Activated CD8-positive, alpha-beta memory T cell treated with anti-CD3 and anti-CD28 coated beads, Interleukin-2, amount 50 U/mL, for 48 hours (primary cell): Measurements from ENCODE around the gene MRPL37.
A peak's percentile ranks its signal among the peaks of the same experiment; 100 is the strongest.
"Not testable (repeated sequence)": the region's sequence is repeated elsewhere in the genome, so short reads cannot be mapped to it uniquely, and the experiment has no call there.

Experiments used
- DNase-seq: peaks from one replicate; pipeline ENCODE4 v3.0.0-alpha.2; 2020

The MRPL37 gene

DNA sequence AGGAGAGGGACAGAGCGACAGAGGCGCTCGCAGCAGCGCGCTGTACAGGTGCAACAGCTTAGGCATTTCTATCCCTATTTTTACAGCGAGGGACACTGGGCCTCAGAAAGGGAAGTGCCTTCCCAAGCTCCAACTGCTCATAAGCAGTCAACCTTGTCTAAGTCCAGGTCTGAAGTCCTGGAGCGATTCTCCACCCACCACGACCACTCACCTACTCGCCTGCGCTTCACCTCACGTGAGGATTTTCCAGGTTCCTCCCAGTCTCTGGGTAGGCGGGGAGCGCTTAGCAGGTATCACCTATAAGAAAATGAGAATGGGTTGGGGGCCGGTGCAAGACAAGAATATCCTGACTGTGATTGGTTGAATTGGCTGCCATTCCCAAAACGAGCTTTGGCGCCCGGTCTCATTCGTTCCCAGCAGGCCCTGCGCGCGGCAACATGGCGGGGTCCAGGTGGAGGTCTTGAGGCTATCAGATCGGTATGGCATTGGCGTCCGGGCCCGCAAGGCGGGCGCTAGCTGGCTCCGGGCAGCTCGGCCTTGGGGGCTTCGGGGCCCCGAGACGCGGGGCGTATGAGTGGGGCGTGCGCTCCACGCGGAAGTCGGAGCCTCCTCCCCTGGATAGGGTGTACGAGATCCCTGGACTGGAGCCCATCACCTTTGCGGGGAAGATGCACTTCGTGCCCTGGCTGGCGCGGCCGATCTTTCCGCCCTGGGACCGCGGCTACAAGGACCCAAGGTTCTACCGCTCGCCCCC lies at the start of gene MRPL37, which contains the start of gene CYB5RL:
Gene MRPL37 (plus strand): TSS at position 403 of the 754 bp plus-strand sequence. CDS start 77 bp downstream, at position 480.
Gene CYB5RL (minus strand): TSS at position 266 of the 754 bp plus-strand sequence. CDS start 4,414 bp downstream, outside the sequence.
- peak; percentile 90 for DNase-seq

DNA sequence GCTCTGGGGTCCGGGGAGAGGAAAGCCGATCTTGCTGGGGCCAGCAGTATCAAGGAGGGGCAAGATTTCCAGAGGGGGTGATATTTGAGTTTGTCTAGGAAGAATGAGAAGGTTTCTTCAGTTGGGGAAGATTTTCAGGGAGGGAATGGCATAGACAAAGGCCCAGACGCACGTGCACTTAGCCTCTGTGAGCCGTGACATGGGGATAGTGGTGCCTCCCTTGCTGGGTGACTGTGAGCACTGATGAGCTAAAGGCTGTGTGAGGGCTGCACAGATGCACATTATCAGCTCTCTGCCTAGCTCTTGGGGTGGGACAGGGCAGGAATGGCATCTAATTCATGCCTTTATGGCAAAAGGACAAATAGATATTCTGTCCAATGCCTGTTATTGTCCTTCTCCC lies 49.0 kb upstream of the MRPL37 start:
- no peak for DNase-seq

DNA sequence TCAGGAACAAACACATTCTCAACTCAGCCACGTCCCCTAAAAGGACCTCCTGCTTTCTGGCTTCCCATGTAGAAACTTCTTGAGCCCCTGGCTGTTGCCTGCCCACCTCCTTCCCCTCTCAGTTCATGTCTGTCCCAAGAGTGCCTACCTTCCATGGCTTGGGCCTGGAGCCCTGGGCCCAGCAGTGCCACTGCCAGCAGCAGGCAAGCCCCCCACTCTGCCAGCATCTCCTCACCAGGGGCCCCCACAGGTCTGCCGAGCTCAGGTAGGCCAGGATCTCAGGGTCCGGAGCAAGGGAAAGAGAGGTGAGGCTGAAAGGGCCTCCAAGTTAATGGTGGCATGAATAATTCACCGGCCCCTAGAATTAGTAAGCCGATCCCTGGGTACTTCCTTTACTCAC lies 47.3 kb upstream of the MRPL37 start, which contains the start of gene CDCP2:
Gene CDCP2 (minus strand): TSS at position 305 of the 400 bp plus-strand sequence. CDS start 78 bp downstream, at position 227.
- DNase-seq = no peak

DNA sequence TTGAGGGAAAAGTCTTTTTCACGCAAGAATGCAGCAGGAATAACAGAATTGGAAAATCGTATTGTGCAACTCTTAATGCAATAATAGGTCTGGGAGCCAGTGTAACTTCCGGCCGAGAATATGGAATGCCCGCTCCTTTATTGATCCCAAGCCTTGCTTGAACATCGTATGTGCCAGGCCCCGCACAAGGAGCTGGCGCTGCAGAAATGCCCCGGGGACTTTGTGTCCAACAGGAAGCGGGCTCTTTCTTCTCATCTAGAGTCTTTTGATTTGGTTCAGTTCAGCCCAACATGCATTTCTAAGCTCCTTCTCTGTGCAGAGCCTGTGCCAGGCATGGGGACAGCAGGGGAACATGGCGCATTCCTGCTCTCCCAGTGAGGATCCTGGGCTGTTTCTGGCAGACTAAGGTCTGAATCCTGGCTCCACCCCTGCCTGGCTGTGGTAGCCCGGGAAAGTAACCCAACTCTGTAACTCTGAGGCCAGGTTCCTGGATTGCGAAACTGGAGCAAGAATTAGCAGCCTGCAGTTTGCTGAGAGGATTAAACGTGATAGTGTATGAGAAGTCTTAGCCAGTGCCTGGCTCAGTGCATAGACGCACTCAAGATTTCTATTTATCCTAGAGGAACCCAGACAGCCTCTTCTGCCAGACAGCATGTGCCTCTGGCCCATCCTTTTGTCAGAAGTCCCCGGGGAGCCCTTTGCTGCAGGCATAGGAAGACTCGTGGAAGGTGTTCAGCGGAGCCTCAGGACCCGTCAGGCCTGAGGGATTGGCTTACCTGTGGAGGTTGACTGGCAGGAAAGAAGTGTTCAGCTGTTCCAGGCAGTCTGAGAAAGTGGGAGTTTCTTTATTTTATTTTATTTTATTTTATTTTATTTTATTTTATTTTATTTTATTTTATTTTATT lies 46.2 kb upstream of the MRPL37 start:
- DNase-seq = no peak

DNA sequence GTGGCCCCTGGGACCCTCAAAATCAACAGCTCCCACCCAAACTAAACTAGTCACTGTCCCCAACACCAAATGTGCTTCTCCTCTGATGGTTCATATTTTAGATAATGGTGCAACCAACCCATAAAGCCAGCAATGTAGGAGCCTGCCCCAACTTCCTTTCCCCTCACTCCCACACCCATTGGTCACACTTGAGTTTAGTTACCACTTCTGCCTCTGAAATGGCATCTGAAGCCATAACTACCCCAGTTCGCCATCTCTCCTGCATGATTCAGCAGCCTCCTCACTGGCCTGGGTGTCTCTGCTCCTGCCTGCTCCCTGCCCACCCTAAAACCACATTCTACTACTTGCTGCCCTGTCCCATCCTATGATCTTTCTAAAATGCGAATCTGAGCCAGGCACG lies 43.8 kb upstream of the MRPL37 start:
- DNase-seq = no peak

DNA sequence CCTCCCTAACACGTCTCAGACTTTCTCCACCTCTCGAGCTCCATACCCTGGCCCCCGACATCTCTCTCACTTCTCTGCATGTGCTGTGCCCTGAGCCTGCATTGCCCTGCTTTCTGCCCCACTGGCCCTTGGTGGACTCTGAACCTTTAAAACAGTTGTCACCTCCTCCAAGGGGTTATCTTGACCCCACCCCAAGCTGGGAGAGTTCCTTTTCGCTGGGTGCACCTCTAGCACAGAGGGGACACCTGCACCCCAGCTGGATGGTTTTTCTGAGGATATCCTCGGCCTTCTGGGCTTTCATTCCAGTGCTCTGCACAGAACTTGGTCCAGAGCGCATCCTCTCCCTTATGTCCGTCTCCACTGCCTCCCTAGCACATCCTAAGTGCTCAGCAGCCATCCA lies 43.0 kb upstream of the MRPL37 start:
- no peak for DNase-seq

DNA sequence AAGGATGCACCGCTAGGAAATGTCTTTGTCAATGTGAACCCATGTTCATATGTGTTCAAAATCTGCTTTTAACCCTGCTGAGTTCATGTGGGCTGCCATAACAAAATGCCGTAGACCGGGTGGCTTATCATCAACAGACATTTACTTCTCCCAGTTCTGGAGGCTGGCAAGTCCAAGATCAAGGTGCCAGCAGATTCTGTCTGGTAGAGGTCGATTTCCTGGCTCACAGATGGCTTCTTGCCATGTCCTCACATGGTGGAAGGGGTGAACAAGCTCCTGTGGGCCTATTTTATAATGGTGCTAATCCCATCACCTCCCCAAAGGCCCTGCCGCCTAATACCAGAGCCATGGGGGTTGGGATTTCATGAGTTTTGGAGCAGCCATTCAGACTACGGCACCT lies 42.6 kb upstream of the MRPL37 start:
- DNase-seq = no peak

DNA sequence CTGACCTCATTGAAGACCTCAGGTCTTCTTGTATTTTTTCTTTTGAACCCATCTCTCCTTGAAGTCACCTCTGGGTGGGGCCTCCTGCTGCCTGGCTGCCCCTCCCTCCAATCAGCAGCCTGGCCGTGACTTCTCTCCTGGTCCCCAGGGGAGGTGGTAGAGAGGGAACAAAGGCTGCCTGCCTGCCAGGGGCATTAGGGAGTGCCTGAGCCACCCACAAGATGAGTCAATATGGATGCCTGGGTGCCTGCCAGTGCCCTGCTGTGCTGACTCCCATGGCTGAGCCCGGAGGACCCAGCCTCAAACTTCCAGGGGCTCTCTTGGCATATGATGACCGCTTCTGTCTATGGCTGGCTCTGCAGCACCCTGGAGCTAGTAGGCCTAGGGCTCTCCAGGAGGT lies 41.9 kb upstream of the MRPL37 start:
- DNase-seq = no peak

DNA sequence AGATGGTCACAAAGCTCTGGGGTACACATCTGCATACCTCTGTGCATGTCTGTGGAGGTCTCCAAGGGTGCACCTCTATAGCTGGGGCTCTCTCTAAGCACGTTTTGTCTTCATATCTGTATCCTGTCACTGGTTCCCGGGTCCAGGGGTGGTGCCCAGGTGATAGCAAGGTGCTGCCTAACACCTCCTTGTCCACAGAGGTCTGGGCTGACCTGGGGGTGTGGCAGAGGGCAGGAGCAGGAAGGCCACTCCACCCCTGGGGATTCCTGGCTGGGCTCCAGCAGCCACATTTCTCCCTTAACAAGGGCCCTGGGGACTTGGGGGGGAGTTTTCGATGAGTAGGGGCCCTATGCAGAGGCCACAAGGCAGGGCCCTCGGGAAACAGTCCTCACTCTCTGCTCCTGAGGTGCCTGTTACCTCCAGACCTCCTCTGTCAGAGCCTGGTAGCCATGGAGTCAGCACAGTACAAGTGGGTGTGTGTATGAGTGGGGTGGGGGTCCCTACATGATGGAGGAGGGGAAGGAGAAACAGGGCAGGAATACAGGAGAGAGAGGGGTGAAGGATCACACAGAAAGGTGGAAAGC lies 40.1 kb upstream of the MRPL37 start:
- DNase-seq = no peak

DNA sequence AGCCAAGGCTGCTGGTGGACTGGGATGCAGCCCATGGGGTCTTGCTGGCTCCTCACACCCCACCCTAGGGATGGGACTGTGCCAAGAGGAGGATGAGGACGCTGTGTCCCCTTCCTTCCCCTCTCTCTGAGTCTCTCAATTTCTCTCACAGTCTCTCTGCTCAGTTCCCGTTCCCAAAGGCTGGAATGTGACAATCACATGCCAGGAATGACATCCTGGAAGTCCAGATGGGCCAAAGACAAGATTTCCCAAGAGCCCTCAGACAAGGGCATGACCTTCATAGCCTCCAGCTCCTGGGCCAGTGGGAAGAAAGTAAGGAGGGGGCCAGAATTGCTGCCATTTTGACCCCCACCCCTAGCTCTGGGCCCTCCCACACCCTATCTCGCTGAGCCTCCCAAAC lies 39.6 kb upstream of the MRPL37 start:
- DNase-seq = no peak

DNA sequence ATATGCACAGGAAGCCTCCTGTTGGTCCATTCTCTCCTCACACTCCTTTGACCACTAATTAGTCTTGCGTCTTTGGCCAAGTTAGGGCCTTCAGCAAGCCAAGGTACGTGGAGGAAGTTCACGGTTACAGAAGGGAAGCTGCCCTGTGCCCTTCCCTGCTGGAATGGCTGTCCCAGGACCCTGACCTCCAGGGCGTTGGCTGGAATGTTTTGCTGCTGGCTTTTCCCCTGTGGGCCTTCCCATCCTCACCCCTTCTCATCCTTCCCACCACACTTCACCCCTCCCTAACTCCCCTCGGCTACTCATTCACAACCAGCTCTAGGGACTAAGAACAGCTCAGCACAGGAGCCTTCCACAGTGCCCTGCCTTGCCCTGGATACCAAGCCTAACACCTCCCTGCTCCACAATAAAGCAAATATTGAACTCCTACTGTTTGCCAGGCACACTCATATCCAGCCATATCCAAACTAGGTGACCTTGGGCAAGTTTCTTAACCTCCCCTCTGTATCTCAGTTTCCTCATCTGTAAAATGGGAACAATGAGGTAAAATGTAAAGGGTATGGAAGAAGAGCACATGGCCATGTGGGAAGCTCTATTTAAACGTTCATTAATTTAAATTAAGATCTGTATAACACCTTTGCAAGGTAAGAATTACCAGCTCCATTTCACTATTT lies 38.3 kb upstream of the MRPL37 start:
- DNase-seq = no peak

DNA sequence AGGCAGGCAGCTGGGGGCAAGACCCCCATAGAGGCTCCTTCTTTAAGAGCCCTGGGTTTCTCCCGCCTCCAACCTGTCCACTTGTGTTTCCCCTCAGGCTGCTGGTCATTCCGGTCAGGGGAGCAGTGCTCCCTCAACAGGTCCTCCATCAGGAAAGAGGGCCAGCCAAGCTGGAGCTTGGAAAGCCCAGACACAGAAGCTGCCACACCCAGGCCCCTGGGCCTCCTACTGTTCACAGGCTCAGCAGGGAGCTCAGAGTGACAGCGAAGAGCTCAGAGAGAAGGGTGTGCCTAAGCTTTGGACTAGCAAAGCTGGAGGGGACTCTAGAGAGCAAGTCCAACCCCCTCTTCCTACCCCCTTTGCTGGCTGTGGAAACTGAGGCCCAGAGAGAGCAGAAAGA lies 36.9 kb upstream of the MRPL37 start:
- DNase-seq = no peak

DNA sequence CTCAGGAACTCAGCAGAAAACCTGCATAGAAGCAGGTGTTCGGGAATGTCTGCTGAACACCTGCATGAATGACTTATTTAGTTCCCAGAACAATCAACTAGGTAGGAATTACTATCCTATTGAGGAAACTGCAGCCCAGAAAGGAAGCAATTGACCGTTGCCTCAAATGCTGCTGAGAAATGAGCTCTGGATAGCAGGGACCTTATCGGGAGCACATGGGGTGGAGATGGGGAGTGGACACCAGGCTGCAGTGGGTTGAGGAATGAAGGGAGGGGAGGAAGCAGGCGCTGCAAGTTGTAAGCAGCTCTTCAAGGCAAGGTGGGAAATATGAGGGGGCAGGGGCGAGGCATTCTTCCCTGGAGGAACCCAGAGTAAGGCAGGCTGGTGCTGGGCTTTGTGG lies 36.4 kb upstream of the MRPL37 start:
- no peak for DNase-seq

DNA sequence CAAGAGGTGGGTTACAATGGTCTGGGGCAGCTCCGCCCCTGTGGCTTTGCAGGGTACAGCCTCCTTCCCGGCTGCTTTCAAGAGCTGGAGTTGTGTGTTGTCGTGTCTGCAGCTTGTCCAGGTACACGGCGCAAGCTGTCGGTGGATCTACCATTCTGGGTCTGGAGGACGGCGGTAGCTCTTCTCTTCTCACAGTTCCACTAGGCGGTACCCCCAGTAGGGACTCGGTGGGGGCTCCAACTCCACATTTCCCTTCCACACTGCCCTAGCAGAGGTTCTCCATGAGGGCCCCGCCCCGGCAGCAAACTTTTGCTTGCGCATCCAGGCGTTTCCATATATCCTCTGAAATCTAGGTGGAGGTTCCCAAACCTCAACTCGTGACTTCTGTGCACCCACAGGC lies 34.8 kb upstream of the MRPL37 start:
- DNase-seq = no peak

DNA sequence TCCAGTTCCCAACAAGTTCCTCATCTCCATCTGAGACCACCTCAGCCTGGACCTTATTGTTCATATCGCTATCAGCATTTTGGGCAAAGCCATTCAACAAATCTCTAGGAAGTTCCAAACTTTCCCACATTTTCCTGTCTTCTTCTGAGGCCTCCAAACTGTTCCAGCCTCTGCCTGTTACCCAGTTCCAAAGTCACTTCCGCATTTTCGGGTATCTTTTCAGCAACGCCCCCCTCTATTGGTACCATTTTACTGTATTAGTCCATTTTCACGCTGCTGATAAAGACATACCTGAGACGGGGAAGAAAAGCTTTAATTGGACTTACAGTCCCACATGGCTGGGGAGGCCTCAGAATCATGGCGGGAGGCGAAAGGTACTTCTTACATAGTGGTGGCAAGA lies 33.6 kb upstream of the MRPL37 start:
- DNase-seq = not testable (repeated sequence)

DNA sequence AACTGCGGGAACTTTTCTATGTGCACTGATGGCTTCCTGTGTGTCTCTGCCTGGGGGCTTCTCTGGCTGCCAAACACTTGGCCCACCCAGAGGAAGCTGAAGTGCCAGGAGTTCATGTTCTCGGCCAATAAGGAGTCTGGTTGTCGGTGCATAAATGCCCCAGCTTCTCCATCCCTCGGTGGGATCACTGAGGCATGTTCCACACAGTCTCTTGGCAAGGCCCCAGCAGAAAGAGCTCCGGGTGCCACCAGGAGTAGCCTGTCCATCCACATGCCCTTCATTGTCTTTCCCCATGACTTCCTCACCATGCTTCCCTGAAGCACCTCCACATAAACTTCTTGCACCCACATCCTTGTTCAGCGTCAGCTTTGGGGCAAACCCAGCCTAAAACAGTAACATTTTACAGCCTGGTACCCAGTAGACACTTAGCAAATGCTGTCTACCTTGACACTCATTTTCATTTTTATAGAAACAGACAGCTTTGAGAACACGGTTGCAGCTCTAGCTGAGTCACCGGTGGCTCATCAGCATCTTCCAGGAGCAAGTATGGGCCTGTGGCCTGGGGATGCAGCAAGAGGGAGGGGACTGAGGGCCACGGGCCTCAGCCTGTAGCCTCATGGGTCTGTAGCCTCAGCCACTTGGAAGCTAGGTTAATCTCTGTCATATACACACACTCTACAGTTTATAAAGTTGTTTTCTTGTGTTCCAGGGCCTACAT lies 32.4 kb upstream of the MRPL37 start:
- no peak for DNase-seq

DNA sequence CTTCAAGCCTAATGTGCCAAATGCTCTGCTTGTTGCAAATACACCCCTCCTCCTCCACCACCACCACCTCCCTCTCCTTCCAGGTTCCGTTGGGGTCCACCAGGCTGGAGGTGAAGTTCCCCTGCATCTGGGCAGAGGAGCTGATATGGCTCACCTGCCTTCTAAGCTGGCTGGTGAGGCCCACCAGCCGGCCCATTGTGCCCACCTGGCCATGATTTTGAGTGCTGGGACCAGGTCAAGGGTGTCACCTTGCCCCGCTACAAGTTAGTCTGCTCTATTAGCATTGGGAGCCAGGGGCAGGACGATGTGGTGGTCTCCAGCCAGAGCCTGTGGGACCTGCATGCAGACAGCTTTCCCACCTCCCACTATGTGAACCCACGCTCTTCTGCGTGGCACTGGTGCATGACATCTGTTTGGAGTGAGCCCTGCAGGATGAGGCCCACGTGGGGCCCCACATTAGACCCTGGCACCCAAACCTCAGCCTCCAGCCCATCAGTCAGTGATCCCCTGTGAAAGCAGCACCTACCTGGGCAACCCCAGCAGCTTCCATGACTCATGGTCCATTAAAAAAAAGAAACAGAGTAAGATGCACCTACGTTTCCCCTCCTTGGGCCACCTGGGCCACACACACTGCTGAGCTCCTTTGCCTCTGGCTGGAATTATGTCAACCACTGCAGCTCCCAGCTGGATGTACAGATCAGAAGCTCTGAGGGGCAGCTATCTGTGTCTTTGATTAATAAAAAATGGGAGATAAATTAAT lies 31.6 kb upstream of the MRPL37 start:
- no peak for DNase-seq

DNA sequence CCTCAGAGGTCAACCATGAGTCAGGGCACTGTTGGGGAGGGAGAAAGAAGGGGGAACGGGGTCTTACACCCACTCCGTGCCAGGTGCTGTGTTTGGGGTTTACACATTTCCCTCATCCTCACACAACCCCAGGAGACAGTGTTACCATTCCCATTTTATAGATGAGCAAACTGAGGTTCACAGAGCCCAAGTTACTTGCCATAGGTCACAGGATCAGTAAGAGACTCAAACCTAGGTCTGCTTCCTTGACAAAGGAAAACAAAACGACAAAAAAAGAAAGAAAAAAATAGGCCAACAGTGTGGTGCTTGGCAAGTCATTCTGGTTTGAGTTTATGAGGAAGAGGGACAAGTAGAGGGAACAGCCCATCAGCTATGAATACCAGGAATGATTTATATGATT lies 30.9 kb upstream of the MRPL37 start:
- no peak for DNase-seq

DNA sequence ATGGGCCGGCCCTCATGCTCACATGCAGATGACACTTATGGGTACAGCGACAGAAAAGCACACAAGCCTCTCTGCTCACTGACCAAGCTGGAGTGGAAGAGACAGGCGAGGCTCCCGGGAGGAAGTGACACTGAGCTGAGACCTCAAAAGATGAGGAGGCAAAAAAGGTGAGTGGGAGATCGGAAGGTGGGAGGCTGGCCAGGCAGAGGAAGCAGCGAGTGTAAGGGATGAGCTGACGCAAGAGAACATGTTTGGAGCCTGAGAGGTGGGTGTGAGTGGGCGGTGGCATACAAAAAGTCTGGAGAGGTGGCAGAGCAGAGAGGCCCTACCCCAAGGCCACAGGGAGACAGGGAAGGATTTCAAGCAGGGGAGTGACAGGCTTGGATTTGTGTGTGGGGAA lies 29.0 kb upstream of the MRPL37 start:
- no peak for DNase-seq

DNA sequence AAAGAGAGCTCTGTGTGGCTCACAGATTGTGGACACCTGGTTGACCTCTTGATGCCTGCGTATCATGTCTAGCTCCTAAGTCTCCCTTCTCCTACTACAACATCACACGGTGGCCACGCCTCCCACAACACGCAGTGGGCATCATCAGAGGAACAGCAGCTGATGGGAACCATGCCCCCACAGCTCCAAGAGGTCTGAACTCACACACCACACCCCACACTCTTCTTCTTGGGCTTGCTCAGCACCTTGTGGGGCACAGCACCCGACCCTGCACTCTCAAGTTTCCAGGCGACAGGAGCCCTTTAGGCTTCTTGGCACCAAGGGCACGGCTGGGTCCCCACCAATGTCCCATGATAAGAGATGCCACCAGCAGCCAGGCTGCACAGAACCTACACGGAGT lies 28.4 kb upstream of the MRPL37 start:
- DNase-seq = no peak
